IMR-90 (cell line): ENCODE data around the gene LRRK2.

Experiments used
- MAFK ChIP-seq: IDR thresholded peaks from 2 replicates; pipeline ENCODE4 v1.6.1; 2012; ENCODE audit warnings: low read depth, low read length, improper control_type of control experiment
- MXI1 ChIP-seq: IDR thresholded peaks from 2 replicates; pipeline ENCODE4 v1.6.1; 2012; ENCODE audit warnings: low read depth, mild to moderate bottlenecking, low read length, moderate library complexity, borderline replicate concordance
- POLR2A ChIP-seq: IDR thresholded peaks from 2 replicates; pipeline ENCODE4 v1.6.1; 2012; ENCODE audit warnings: mild to moderate bottlenecking, low read depth, low read length
- RAD21 ChIP-seq: IDR thresholded peaks from 2 replicates; pipeline ENCODE4 v1.6.1; 2012; ENCODE audit warnings: low read length, improper control_type of control experiment
- RFX5 ChIP-seq: IDR thresholded peaks from 2 replicates; pipeline ENCODE4 v1.8.0; 2012; ENCODE audit warnings: low read depth, mild to moderate bottlenecking, low read length, moderate library complexity
- TF ChIP-seq, protein P1 (sequence below): conservative IDR thresholded peaks from 2 replicates; pipeline ENCODE4 v1.5.1; 2012; ENCODE audit warnings: mild to moderate bottlenecking, low read depth, low read length, improper control_type of control experiment

DNA sequence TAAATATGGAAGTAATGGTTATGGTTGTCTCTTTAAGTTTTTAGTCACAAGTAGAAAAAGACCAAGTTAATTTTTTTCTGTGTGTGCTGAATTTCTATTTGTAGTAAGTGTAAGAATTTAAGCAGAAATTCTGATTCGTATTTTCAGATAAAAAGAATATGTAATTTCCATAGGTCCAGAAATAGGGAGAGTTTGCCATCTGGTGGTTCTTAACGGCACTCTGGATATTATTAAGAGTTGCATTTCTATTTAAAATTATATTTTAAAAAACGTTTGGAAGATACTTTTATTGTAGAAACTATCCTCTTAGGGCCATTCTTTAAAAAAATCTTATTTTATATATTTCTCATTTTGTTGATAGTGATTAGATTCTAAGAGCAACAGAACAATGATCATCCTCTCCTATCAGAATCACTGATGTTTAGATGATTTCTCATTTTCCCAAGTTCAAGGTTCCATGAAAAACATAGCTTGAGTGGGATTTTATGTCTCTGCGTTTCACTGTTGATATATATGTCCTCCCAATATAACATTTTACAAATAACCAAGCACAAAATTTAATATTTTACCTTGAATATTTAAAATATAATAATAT is 88.3 kb downstream of the LRRK2 start:
- TF ChIP-seq POLR2A (no peak), RAD21 (peak; percentile 68), MXI1 (no peak), RFX5 (no peak), MAFK (no peak)
- TF ChIP-seq, protein P1, sequence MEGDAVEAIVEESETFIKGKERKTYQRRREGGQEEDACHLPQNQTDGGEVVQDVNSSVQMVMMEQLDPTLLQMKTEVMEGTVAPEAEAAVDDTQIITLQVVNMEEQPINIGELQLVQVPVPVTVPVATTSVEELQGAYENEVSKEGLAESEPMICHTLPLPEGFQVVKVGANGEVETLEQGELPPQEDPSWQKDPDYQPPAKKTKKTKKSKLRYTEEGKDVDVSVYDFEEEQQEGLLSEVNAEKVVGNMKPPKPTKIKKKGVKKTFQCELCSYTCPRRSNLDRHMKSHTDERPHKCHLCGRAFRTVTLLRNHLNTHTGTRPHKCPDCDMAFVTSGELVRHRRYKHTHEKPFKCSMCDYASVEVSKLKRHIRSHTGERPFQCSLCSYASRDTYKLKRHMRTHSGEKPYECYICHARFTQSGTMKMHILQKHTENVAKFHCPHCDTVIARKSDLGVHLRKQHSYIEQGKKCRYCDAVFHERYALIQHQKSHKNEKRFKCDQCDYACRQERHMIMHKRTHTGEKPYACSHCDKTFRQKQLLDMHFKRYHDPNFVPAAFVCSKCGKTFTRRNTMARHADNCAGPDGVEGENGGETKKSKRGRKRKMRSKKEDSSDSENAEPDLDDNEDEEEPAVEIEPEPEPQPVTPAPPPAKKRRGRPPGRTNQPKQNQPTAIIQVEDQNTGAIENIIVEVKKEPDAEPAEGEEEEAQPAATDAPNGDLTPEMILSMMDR = peak; percentile 77
